ENCODE data around the gene VPS54.

The VPS54 gene

GRCh38 chr2:63842149-63843061, 176.8 kb downstream of the VPS54 start:
- peak; percentile 37 for DNase-seq (ENCODE audit: low spot score)
